ENCODE data around the gene RMI2. TPM values are rescaled to one million over a fixed set of nuclear protein-coding genes. Genes with fewer than 3 reads are reported as not detected.

The RMI2 gene
- total RNA-seq, 1 donor from 2014 or later, result 41.3 TPM

DNA sequence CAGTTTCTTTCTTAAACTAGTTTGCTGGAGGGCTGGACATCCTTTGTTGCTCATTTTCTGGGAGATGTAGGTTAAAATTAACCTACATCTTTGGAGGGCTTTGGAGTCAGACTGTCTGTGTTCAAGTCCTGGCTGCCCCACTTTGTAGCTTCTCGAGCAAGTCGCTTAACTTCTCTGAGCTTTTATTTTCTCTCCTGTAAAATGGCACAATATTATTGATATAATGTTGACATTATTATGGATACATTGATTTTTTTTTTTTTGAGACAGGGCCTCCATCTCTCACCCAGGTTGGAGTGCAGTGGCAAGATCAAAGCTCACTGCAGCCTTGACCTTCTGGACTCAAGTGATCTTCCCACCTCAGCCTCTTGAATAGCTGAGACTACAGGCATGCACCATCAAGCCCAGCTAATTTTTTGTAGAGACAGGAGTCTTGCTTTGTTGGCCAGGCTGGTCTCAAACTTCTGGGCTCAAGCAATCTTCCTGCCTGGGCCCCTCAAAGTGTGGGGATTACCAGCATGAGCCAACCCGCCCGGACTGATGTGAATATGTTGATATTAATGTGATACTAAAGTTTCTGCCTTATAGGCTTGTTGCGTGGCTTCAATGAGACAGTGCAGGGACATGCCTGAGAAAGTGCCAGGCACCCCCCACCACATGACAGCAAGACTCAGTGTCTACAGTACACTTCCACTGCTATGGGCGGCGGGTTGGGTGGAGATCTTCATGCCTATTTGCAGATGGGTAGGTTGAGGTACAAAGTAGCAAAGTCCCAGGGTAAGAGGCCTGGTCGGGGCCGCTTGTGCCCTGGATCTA, 31.6 kb upstream of the RMI2 start:
- no peak for DNase-seq (ENCODE audit: extremely low spot score, unreplicated experiment)
- Mint-ChIP-seq H3K36me3 (no peaks in the 10 kb centered on the region), H3K4me1 (ENCODE audit: unreplicated experiment) (peaks cover 23% of the 10 kb centered on the region), H3K4me3 (peak overlapping the region; percentile 76), H3K27me3 (no peaks in the 10 kb centered on the region), H3K27ac (peak overlapping the region; percentile 93), H3K9me3 (no peaks in the 10 kb centered on the region)
- TF ChIP-seq CTCF (conservative IDR thresholded peaks at IDR 0.05), result no peak

DNA sequence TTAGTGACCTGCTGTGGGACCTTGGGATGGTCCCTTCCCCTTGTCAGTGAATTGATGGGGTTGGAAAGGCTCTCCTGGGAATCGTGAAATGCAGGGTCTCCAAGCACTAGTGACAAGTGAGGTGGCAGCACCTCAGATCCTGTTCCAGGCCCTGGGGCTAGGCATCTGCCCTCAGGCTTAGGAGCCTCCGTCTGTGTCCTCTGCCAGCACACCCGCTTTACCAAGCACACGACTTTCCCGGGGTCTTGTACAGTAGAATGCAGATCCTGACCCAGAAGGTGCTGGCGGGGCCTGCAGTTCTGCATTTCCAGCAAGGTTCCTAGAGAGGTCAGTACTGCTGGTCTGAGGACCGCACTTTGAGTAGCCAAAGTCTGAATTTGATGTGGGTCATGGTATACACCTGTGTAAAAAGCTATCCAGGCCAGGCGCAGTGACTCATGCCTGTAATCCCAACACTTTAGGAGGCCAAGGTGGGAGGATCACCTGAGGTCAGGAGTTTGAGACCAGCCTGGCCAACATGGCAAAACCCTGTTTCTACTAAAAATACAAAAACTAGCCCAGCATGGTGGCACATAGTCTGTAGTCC, 30.9 kb upstream of the RMI2 start:
- TF ChIP-seq CTCF (conservative IDR thresholded peaks at IDR 0.05), result no peak
- Mint-ChIP-seq H3K9me3 (no peaks in the 10 kb centered on the region), H3K36me3 (no peaks in the 10 kb centered on the region), H3K27me3 (no peaks in the 10 kb centered on the region), H3K4me3 (no peak overlapping the region), H3K4me1 (ENCODE audit: unreplicated experiment) (peaks cover 23% of the 10 kb centered on the region), H3K27ac (peak overlapping the region; percentile 93)
- no peak for DNase-seq (ENCODE audit: extremely low spot score, unreplicated experiment)

DNA sequence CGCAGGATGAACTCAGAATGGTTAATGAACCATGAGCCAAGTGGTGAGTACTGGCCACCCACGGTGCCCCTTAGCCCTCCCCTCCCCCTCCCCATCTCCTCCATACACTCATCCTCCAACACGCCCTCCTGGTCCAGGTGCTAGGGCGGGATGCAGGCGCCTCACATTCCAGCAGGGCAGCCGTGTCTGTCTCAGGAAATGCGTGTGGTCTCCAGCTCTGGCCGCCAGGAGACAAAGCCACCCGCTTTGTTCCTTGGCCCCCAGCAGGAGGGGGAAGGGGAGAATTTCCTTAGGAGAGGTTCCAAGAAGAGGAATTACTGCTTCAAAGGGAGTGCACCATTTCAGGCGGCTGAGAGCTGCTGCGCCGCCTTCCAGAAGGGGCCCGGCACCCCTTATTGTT, 29.7 kb upstream of the RMI2 start:
- peak; percentile 64 for TF ChIP-seq CTCF (conservative IDR thresholded peaks at IDR 0.05)
- H3K4me1 Mint-ChIP-seq (ENCODE audit: unreplicated experiment), result peaks cover 23% of the 10 kb centered on the region
- H3K4me3 Mint-ChIP-seq, result no peak overlapping the region
- no peaks in the 10 kb centered on the region for H3K27me3 Mint-ChIP-seq
- DNase-seq (ENCODE audit: extremely low spot score, unreplicated experiment), result no peak
- no peak overlapping the region for H3K27ac Mint-ChIP-seq
- no peaks in the 10 kb centered on the region for H3K36me3 Mint-ChIP-seq
- no peaks in the 10 kb centered on the region for H3K9me3 Mint-ChIP-seq

GRCh38 chr16:11316331-11317015, 28.8 kb upstream of the RMI2 start:
- no peak for TF ChIP-seq CTCF (conservative IDR thresholded peaks at IDR 0.05)
- no peaks in the 10 kb centered on the region for H3K27me3 Mint-ChIP-seq
- DNase-seq (ENCODE audit: extremely low spot score, unreplicated experiment), result no peak
- H3K4me3 Mint-ChIP-seq, result peak overlapping the region; percentile 58
- H3K36me3 Mint-ChIP-seq, result no peaks in the 10 kb centered on the region
- peaks cover 23% of the 10 kb centered on the region for H3K4me1 Mint-ChIP-seq (ENCODE audit: unreplicated experiment)
- H3K9me3 Mint-ChIP-seq, result no peaks in the 10 kb centered on the region
- peak overlapping the region; percentile 77 for H3K27ac Mint-ChIP-seq

DNA sequence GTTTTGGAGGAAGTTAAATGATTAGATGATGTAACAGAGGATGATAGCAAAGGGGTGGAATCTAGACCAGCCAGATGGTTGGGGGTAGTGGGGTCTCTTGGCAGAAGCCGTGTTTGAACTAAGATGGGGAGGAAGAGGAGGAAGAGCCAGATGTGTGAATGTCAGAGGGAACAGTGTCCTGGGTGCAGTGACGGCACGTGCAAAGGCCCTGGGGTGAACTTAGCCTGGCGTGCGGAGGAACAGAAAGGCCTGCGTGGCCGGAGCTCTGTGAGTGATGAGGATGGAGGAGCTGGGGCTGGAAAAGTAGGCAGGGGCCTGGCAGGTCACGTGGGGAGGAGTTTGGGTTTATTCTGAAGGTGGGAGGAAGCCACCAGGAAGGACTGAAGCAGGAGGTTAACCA, 26.4 kb upstream of the RMI2 start:
- no peak for DNase-seq (ENCODE audit: extremely low spot score, unreplicated experiment)
- no peak overlapping the region for H3K4me3 Mint-ChIP-seq
- H3K27me3 Mint-ChIP-seq, result no peaks in the 10 kb centered on the region
- peak overlapping the region; percentile 10 for H3K27ac Mint-ChIP-seq
- H3K4me1 Mint-ChIP-seq (ENCODE audit: unreplicated experiment), result peaks cover 13% of the 10 kb centered on the region
- no peaks in the 10 kb centered on the region for H3K9me3 Mint-ChIP-seq
- no peak for TF ChIP-seq CTCF (conservative IDR thresholded peaks at IDR 0.05)
- no peaks in the 10 kb centered on the region for H3K36me3 Mint-ChIP-seq

Data from type B pancreatic cell (in vitro differentiated cells).